Endothelial cell of umbilical vein (primary cell): ENCODE measurements around the gene TMEM161A. TPM values are rescaled to one million over a fixed set of nuclear protein-coding genes. Genes with fewer than 3 reads are reported as not detected.

Source experiments
- BruUV-seq: library from RNA; stranded (reverse); fragments of 400-500 nt; replicated peaks from 2 replicates; lab custom pipeline; 2021; lab: Mats Ljungman, UMichigan
- CTCF ChIA-PET: fragments of 300-600, 350-600 bp; sonication (Branson Sonifier 250); formaldehyde crosslinking; loops from one replicate; lab custom pipeline; 2021; ENCODE audit warnings: antibody characterized with exemption, inconsistent platforms; lab: Charles Lee
- POLR2A ChIA-PET: fragments of 300-600, 350-600 bp; sonication (Branson Sonifier 250); formaldehyde crosslinking; loops from one replicate; lab custom pipeline; 2021; ENCODE audit warnings: antibody characterized with exemption, inconsistent platforms; lab: Charles Lee
- DNase-seq: peaks from one replicate; pipeline ENCODE4 v3.0.0-alpha.2; 2011; ENCODE audit warnings: low read depth, low spot score
- FAIRE-seq: peaks from 2 replicates; lab custom pipeline; 2011; peaks lifted over from hg19 to GRCh38; lab: Jason Lieb, UNC
- H2AFZ ChIP-seq: 2 replicates; pipeline ENCODE4 v1.6.0; 2012; ENCODE audit warnings: low read depth, low read length, control low read depth, inconsistent platforms
- H3K27ac ChIP-seq: 2 replicates; pipeline ENCODE4 v1.5.1; 2011; ENCODE audit warnings: low read depth, mild to moderate bottlenecking, control low read depth, low read length, moderate library complexity; ENCODE audit not compliant: insufficient read depth
- H3K27me3 ChIP-seq, 2 experiments: 2 replicates each; pipeline versions ENCODE4 v1.6.0 to v1.6.1; 2011; ENCODE audit warnings: low read length in 2 of 2, mixed read lengths in 1 of 2; ENCODE audit not compliant: control insufficient read depth in 2 of 2, insufficient read depth in 2 of 2
- H3K36me3 ChIP-seq, 2 experiments: 2 replicates in 1 of 2; 3 replicates in 1 of 2; pipeline ENCODE4 v1.5.1; 2011; ENCODE audit warnings: low read length in 2 of 2, mild to moderate bottlenecking in 1 of 2, moderate library complexity in 1 of 2; ENCODE audit not compliant: control insufficient read depth in 2 of 2, insufficient read depth in 2 of 2; ENCODE audit errors: extremely low read depth in 1 of 2
- H3K4me1 ChIP-seq: 3 replicates; pipeline ENCODE4 v1.5.1; 2011; ENCODE audit warnings: mild to moderate bottlenecking, low read length; ENCODE audit not compliant: control insufficient read depth, insufficient read depth; ENCODE audit errors: extremely low read depth
- H3K4me2 ChIP-seq: 2 replicates; pipeline ENCODE4 v1.6.1; 2011; ENCODE audit warnings: low read length, control low read depth, mixed read lengths; ENCODE audit not compliant: insufficient read depth
- H3K4me3 ChIP-seq, 3 experiments: fragments of 200-600 bp in 1 of 3; sonication (generic), shearing (Covaris generic) in 1 of 3; replicated peaks in 1 of 3; 2 replicates each; pipeline ENCODE4 v1.5.1; 2011 to 2016; ENCODE audit warnings: control low read depth in 3 of 3, low read length in 3 of 3, mild to moderate bottlenecking in 2 of 3, inconsistent platforms in 1 of 3, low read depth in 1 of 3, moderate library complexity in 1 of 3; ENCODE audit not compliant: insufficient read depth in 1 of 3
- H3K79me2 ChIP-seq: 2 replicates; pipeline ENCODE4 v1.6.0; 2012; ENCODE audit warnings: low read length, inconsistent platforms; ENCODE audit not compliant: control insufficient read depth, insufficient read depth
- H3K9ac ChIP-seq: replicated peaks from 2 replicates; pipeline ENCODE3; 2011; ENCODE audit warnings: low read length, control low read depth; ENCODE audit not compliant: insufficient read depth; ENCODE audit errors: extremely low read depth
- H3K9me1 ChIP-seq: replicated peaks from 3 replicates; pipeline ENCODE4 v1.6.0; 2011; ENCODE audit warnings: mild to moderate bottlenecking, low read length; ENCODE audit not compliant: control insufficient read depth, insufficient read depth; ENCODE audit errors: extremely low read depth
- H3K9me3 ChIP-seq: replicated peaks from 2 replicates; pipeline ENCODE4 v1.5.1; 2012; ENCODE audit warnings: low read length, inconsistent platforms; ENCODE audit not compliant: control insufficient read depth, insufficient read depth
- H4K20me1 ChIP-seq: replicated peaks from 2 replicates; pipeline ENCODE3; 2011; ENCODE audit warnings: mild to moderate bottlenecking, low read length; ENCODE audit not compliant: control insufficient read depth, insufficient read depth; ENCODE audit errors: extremely low read depth
- EZH2 ChIP-seq: IDR thresholded peaks from 2 replicates; pipeline ENCODE4 v1.6.1; 2012; ENCODE audit warnings: borderline replicate concordance, low read depth, mild to moderate bottlenecking, moderate library complexity, low read length, inconsistent platforms; ENCODE audit not compliant: severe bottlenecking
- FOS ChIP-seq: IDR thresholded peaks from 2 replicates; pipeline ENCODE4 v1.6.1; 2011; ENCODE audit warnings: mild to moderate bottlenecking, low read length, moderate library complexity, borderline replicate concordance; ENCODE audit not compliant: insufficient read depth
- GATA2 ChIP-seq: IDR thresholded peaks from 2 replicates; pipeline ENCODE4 v1.7.0; 2011; ENCODE audit warnings: low read depth, mild to moderate bottlenecking, moderate library complexity, mixed read lengths, low read length; ENCODE audit not compliant: insufficient read length, insufficient read depth
- JUN ChIP-seq: IDR thresholded peaks from 2 replicates; pipeline ENCODE4 v1.6.1; 2011; ENCODE audit warnings: borderline replicate concordance, low read depth; ENCODE audit not compliant: insufficient read length, insufficient read depth
- MYC ChIP-seq: IDR thresholded peaks from one replicate; pipeline ENCODE4 v1.6.1; 2011; ENCODE audit warnings: mild to moderate bottlenecking, low read depth, low read length
- POLR2A ChIP-seq: IDR thresholded peaks from 2 replicates; pipeline ENCODE4 v1.6.1; 2012; ENCODE audit warnings: low read depth, mild to moderate bottlenecking, control low read depth, low read length
- POLR2AphosphoS5 ChIP-seq: IDR thresholded peaks from 2 replicates; pipeline ENCODE4 v1.6.1; 2012; ENCODE audit warnings: low read depth, mild to moderate bottlenecking, control low read depth, low read length, moderate library complexity; ENCODE audit not compliant: insufficient read depth
- dilution Hi-C: fragments of 300-500 bp; cut with MboI; formaldehyde crosslinking; loops from one replicate; pipeline ENCODE4 v1.15.0; 2019; ENCODE audit warnings: low sequenced_read_pairs; ENCODE audit not compliant: extremely low pct_ligation_motif_present
- intact Hi-C: fragments of 100-400 bp; cut with micrococcal nuclease; formaldehyde crosslinking; loops from one replicate; pipeline ENCODE4 v1.10.0; 2022
- polyA plus RNA-seq, 4 experiments: library from polyadenylated mRNA; depleted of rRNA in 3 of 4; stranded (reverse) in 3 of 4; unstranded in 1 of 4; fragments of >200 nt; gene quantifications; 2 replicates each; pipeline versions ENCODE4 v1.2.1 to v1.2.3, GENCODE V29; 2011 to 2012; ENCODE audit warnings: missing spikeins in 1 of 4
- total RNA-seq: library from RNA; stranded (reverse); gene quantifications from 2 replicates; pipeline ENCODE4 v1.2.3, GENCODE V29; 2021
- TF ChIP-seq, protein P1 (sequence below): IDR thresholded peaks from 2 replicates; pipeline ENCODE4 v1.6.1; 2011; ENCODE audit not compliant: insufficient read depth, insufficient read length
- TF ChIP-seq, protein P2 (sequence below), 2 donors: IDR thresholded peaks; 1 replicate in 1 of 2; 2 replicates in 1 of 2; pipeline ENCODE4 v1.5.1; 2011; ENCODE audit warnings: low read length in 2 of 2, mild to moderate bottlenecking in 2 of 2, moderate library complexity in 2 of 2, control low read depth in 1 of 2, inconsistent platforms in 1 of 2, low read depth in 1 of 2; ENCODE audit not compliant: insufficient read depth in 1 of 2; ENCODE audit errors: extremely low read depth in 1 of 2

The TMEM161A gene
- total and polyA plus RNA-seq, 2 donors (not counting 3 experiments of a cell fraction or from before 2014, with no cell fraction given) = 24.1 to 54.9 TPM

DNA sequence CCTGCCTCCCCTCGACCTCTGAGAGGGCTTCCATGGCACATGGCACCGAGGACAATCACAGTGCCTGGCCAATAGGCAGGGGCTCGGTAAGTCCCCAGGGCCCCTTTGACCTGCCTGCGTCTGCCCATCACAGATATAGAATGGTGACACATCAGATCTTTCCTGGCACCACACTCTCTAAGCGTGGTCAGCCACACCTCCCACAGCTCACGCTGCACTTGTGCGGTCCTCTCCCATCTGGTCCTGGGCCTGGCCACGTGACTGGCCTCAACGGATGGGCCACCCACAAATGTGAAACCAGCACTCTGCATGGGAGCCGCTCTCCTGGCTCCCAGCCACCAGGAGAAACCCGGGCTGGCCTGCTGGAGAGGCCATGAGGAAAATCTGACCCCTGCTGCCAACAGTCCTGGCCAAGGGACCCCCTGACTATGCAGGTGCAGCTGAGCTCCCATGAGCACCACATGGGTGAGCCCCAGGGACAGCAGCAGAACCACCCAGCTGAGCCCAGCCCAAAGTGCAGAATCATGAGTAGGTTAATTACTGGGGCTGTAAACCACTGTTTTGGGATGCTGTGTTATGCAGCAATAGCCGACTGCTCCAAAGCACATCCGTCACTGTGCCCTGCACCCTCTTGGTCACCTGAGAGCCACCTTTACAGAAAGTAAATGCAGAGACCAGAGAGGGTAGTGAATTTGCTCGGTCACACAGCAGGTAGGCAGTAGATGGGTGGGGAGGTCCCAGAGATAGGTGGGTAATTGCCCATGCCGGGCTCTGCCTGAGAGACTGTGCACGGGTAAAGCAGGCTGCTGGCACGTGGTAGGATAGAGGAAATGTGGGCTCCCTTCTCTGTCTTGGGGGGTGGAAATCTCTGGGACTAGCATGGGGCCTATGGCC is 41.5 kb upstream of the TMEM161A start:
- H4K20me1 ChIP-seq = no peaks in the 10 kb centered on the region
- POLR2A ChIA-PET = no interaction called here

More for the DNA sequence above, 41.5 kb upstream of the TMEM161A start:
- H3K9me1 ChIP-seq = no peaks in the 10 kb centered on the region
- no peak overlapping the region for H3K4me2 ChIP-seq
- peaks cover 0 to 6% of the 10 kb centered on the region in 2 experiments for H3K36me3 ChIP-seq
- H3K9me3 ChIP-seq = no peaks in the 10 kb centered on the region
- TF ChIP-seq JUN (no peak), FOS (no peak), POLR2A (no peak), MYC (no peak), EZH2 (no peak), GATA2 (no peak), POLR2AphosphoS5 (no peak)
- TF ChIP-seq, protein P1, sequence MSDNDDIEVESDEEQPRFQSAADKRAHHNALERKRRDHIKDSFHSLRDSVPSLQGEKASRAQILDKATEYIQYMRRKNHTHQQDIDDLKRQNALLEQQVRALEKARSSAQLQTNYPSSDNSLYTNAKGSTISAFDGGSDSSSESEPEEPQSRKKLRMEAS = no peak
- TF ChIP-seq, protein P2, sequence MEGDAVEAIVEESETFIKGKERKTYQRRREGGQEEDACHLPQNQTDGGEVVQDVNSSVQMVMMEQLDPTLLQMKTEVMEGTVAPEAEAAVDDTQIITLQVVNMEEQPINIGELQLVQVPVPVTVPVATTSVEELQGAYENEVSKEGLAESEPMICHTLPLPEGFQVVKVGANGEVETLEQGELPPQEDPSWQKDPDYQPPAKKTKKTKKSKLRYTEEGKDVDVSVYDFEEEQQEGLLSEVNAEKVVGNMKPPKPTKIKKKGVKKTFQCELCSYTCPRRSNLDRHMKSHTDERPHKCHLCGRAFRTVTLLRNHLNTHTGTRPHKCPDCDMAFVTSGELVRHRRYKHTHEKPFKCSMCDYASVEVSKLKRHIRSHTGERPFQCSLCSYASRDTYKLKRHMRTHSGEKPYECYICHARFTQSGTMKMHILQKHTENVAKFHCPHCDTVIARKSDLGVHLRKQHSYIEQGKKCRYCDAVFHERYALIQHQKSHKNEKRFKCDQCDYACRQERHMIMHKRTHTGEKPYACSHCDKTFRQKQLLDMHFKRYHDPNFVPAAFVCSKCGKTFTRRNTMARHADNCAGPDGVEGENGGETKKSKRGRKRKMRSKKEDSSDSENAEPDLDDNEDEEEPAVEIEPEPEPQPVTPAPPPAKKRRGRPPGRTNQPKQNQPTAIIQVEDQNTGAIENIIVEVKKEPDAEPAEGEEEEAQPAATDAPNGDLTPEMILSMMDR (IDR thresholded peaks at IDR 0.05; ENCODE audit: extremely low read depth in 1 of 2, insufficient read depth in 1 of 2, low read depth in 1 of 2, low read length in 2 of 2) = no peak
- dilution Hi-C loops = no loop called here
- H3K9ac ChIP-seq = no peak overlapping the region
- intact Hi-C loops = no loop called here
- FAIRE-seq = no peak
- H3K27ac ChIP-seq = no peak overlapping the region
- BruUV-seq = no TSS peak
- H3K27me3 ChIP-seq = no peaks in the 10 kb centered on the region
- CTCF ChIA-PET = no interaction called here
- H3K4me1 ChIP-seq = no peaks in the 10 kb centered on the region
- no peak overlapping the region for H2AFZ ChIP-seq
- no peak overlapping the region for H3K4me3 ChIP-seq
- no peak for DNase-seq
- H3K79me2 ChIP-seq = no peaks in the 10 kb centered on the region
